GM12878 (cell line): ENCODE data around the gene YBX2. TPM values are rescaled to one million over a fixed set of nuclear protein-coding genes. Genes with fewer than 3 reads are reported as not detected.

ENCODE experiments used
- CREM ChIP-seq: IDR thresholded peaks from 2 replicates; pipeline ENCODE4 v1.6.1; 2014; ENCODE audit warnings: antibody characterized with exemption, low read depth
- GABPA ChIP-seq: IDR thresholded peaks from 2 replicates; pipeline ENCODE4 v1.6.1; 2014; ENCODE audit warnings: antibody characterized with exemption, low read depth, mild to moderate bottlenecking, inconsistent platforms
- IRF5 ChIP-seq: fragments of 450-650 bp; IDR thresholded peaks from 2 replicates; pipeline ENCODE4 v1.6.1; 2017; ENCODE audit warnings: borderline replicate concordance
- JUND ChIP-seq: IDR thresholded peaks from 2 replicates; pipeline ENCODE4 v1.6.1; 2012; ENCODE audit warnings: low read depth, mild to moderate bottlenecking, low read length, improper control_type of control experiment, moderate library complexity
- NBN ChIP-seq: fragments of 450-650 bp; IDR thresholded peaks from 2 replicates; pipeline ENCODE4 v1.6.1; 2016
- PML ChIP-seq: IDR thresholded peaks from 2 replicates; pipeline ENCODE4 v1.6.1; 2012; ENCODE audit warnings: low read length, inconsistent platforms
- SREBF2 ChIP-seq: IDR thresholded peaks from 2 replicates; pipeline ENCODE4 v1.6.1; 2012; ENCODE audit warnings: mild to moderate bottlenecking, low read length
- TCF7 ChIP-seq: IDR thresholded peaks from 2 replicates; pipeline ENCODE4 v1.6.1; 2014; ENCODE audit warnings: antibody characterized with exemption, borderline replicate concordance
- ZNF217 ChIP-seq: fragments of 450-650 bp; IDR thresholded peaks from 2 replicates; pipeline ENCODE4 v1.6.1; 2017; ENCODE audit warnings: antibody characterized with exemption, mild to moderate bottlenecking
- polyA plus RNA-seq, 11 experiments: library from polyadenylated mRNA; depleted of rRNA in 4 of 11; unstranded in 6 of 11; stranded (reverse) in 5 of 11; fragments of >200 nt; fragmentation: Nextera tagmentation in 4 of 11; fragmentation: Illumina TruSeq in 1 of 11; extraction: Ambion mirVana in 4 of 11; extraction: Trizol in 1 of 11; gene quantifications; 1 replicate in 1 of 11; 2 replicates in 10 of 11; pipeline versions ENCODE4 v1.2.1 to v1.2.3, GENCODE V29; 2011 to 2016; ENCODE audit warnings: inconsistent platforms in 2 of 11, missing spikeins in 2 of 11, low read depth in 1 of 11
- total RNA-seq, 4 experiments: library from RNA; depleted of rRNA in 3 of 4; stranded (reverse); fragments of >200 nt in 3 of 4; fragmentation: Illumina TruSeq in 1 of 4; extraction: Trizol in 1 of 4; gene quantifications; 2 replicates each; pipeline versions ENCODE4 v1.2.1 to v1.2.3, GENCODE V29; 2013 to 2021
- TF ChIP-seq, protein P1 (sequence below): fragments of 450-650 bp; formaldehyde crosslinking; IDR thresholded peaks from 2 replicates; pipeline ENCODE4 v1.4.0; 2022; ENCODE audit warnings: mild to moderate bottlenecking, moderate library complexity
- TF ChIP-seq, protein P2 (sequence below): fragments of 450-650 bp; IDR thresholded peaks from 2 replicates; pipeline ENCODE4 v1.6.1; 2017; ENCODE audit warnings: mild to moderate bottlenecking, moderate library complexity

The YBX2 gene
- total and polyA plus RNA-seq, 10 of the 15 experiments (the other 5 are each of a cell fraction or from before 2014, with no cell fraction given), result not detected

- TF ChIP-seq TCF7 (no peak), ZNF217 (no peak), PML (no peak), IRF5 (no peak), CREM (no peak), NBN (no peak), SREBF2 (no peak), GABPA (no peak), JUND (no peak)
- TF ChIP-seq, protein P1, sequence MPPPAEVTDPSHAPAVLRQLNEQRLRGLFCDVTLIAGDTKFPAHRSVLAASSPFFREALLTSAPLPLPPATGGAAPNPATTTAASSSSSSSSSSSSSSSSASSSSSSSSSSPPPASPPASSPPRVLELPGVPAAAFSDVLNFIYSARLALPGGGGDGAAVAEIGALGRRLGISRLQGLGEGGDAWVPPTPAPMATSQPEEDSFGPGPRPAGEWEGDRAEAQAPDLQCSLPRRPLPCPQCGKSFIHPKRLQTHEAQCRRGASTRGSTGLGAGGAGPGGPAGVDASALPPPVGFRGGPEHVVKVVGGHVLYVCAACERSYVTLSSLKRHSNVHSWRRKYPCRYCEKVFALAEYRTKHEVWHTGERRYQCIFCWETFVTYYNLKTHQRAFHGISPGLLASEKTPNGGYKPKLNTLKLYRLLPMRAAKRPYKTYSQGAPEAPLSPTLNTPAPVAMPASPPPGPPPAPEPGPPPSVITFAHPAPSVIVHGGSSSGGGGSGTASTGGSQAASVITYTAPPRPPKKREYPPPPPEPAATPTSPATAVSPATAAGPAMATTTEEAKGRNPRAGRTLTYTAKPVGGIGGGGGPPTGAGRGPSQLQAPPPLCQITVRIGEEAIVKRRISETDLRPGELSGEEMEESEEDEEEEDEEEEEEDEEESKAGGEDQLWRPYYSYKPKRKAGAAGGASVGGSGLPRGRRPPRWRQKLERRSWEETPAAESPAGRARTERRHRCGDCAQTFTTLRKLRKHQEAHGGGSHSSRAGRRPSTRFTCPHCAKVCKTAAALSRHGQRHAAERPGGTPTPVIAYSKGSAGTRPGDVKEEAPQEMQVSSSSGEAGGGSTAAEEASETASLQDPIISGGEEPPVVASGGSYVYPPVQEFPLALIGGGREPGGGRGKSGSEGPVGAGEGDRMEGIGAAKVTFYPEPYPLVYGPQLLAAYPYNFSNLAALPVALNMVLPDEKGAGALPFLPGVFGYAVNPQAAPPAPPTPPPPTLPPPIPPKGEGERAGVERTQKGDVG (CRISPR knock-in tag), result no peak
- TF ChIP-seq, protein P2, sequence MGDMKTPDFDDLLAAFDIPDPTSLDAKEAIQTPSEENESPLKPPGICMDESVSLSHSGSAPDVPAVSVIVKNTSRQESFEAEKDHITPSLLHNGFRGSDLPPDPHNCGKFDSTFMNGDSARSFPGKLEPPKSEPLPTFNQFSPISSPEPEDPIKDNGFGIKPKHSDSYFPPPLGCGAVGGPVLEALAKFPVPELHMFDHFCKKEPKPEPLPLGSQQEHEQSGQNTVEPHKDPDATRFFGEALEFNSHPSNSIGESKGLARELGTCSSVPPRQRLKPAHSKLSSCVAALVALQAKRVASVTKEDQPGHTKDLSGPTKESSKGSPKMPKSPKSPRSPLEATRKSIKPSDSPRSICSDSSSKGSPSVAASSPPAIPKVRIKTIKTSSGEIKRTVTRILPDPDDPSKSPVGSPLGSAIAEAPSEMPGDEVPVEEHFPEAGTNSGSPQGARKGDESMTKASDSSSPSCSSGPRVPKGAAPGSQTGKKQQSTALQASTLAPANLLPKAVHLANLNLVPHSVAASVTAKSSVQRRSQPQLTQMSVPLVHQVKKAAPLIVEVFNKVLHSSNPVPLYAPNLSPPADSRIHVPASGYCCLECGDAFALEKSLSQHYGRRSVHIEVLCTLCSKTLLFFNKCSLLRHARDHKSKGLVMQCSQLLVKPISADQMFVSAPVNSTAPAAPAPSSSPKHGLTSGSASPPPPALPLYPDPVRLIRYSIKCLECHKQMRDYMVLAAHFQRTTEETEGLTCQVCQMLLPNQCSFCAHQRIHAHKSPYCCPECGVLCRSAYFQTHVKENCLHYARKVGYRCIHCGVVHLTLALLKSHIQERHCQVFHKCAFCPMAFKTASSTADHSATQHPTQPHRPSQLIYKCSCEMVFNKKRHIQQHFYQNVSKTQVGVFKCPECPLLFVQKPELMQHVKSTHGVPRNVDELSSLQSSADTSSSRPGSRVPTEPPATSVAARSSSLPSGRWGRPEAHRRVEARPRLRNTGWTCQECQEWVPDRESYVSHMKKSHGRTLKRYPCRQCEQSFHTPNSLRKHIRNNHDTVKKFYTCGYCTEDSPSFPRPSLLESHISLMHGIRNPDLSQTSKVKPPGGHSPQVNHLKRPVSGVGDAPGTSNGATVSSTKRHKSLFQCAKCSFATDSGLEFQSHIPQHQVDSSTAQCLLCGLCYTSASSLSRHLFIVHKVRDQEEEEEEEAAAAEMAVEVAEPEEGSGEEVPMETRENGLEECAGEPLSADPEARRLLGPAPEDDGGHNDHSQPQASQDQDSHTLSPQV, result no peak
Measured at GRCh38 chr17:7322520-7323194, 28.2 kb upstream of the YBX2 start (continued).
